Measurements from ENCODE around the gene PDE11A. TPM values are rescaled to one million over a fixed set of nuclear protein-coding genes. Genes with fewer than 3 reads are reported as not detected.
A peak's percentile ranks its signal among the peaks of the same experiment; 100 is the strongest.

PDE11A gene
- total and polyA plus RNA-seq, 2 of the 13 experiments (the other 11 are each of a cell fraction or from before 2014, with no cell fraction given), result 1.2 to 1.7 TPM

GRCh38 chr2:178112202-178113152, 39.9 kb upstream of the PDE11A start, which contains the start of gene RBM45 (continued):
- TF ChIP-seq PBX2 (CRISPR knock-in tag; IDR thresholded peaks at IDR 0.05) (no peak), IRF9 (CRISPR knock-in tag; IDR thresholded peaks at IDR 0.05; ENCODE audit: borderline replicate concordance) (peak; percentile 70), SETDB1 (CRISPR knock-in tag; IDR thresholded peaks at IDR 0.05; ENCODE audit: borderline replicate concordance) (no peak; the same call in 1 of the 2 replicates), KDM4B (CRISPR knock-in tag; IDR thresholded peaks at IDR 0.05) (peak; percentile 95), TFDP2 (CRISPR knock-in tag; IDR thresholded peaks at IDR 0.05) (peak; percentile 87), ZFP36L1 (CRISPR knock-in tag; IDR thresholded peaks at IDR 0.05) (peak; percentile 91; the same call in 1 of the 2 replicates), MAF1 (CRISPR knock-in tag; IDR thresholded peaks at IDR 0.05; ENCODE audit: borderline replicate concordance) (peak; percentile 94; the same call in 1 of the 2 replicates), DDIT3 (CRISPR knock-in tag; IDR thresholded peaks at IDR 0.05) (no peak), ONECUT2 (CRISPR knock-in tag; IDR thresholded peaks at IDR 0.05) (0 out of 2 replicates have a peak, but pooled peaks have one; percentile 24), SIN3A (IDR thresholded peaks at IDR 0.05; ENCODE audit: borderline replicate concordance, low read depth, low read length) (peak; percentile 97), ZNF510 (CRISPR knock-in tag; IDR thresholded peaks at IDR 0.05; ENCODE audit: low read depth) (peak; percentile 86; the same call in 1 of the 2 replicates), GLMP (CRISPR knock-in tag; IDR thresholded peaks at IDR 0.05; ENCODE audit: borderline replicate concordance) (no peak), ZNF30 (CRISPR knock-in tag; IDR thresholded peaks at IDR 0.05) (no peak), ZNF761 (CRISPR knock-in tag; conservative IDR thresholded peaks at IDR 0.05) (peak; percentile 99), SIX4 (CRISPR knock-in tag; IDR thresholded peaks at IDR 0.05) (peak; percentile 82), GLI4 (CRISPR knock-in tag; IDR thresholded peaks at IDR 0.05; ENCODE audit: borderline replicate concordance) (peak; percentile 93; the same call in 1 of the 2 replicates), ZNF17 (CRISPR knock-in tag; IDR thresholded peaks at IDR 0.05) (no peak), RARG (CRISPR knock-in tag; IDR thresholded peaks at IDR 0.05; ENCODE audit: low read depth) (no peak), FOXK1 (CRISPR knock-in tag; IDR thresholded peaks at IDR 0.05; ENCODE audit: borderline replicate concordance, low read depth) (peak; percentile 80), KMT2A (CRISPR knock-in tag; IDR thresholded peaks at IDR 0.05) (peak; percentile 97), NFIB (CRISPR knock-in tag; IDR thresholded peaks at IDR 0.05; ENCODE audit: borderline replicate concordance) (no peak), SNRNP70 (IDR thresholded peaks at IDR 0.05; ENCODE audit: low read depth, low read length) (no peak)
